ENCODE data around the gene PRR5.
"Not testable (repeated sequence)": the region's sequence is repeated elsewhere in the genome, so short reads cannot be mapped to it uniquely, and the experiment has no call there.

GRCh38 chr22:44679306-44679647 is 22.7 kb upstream of the PRR5 start:
- TF ChIP-seq CTCF (conservative IDR thresholded peaks at IDR 0.05; ENCODE audit: low read depth in 2 of 2); EZH2 (IDR thresholded peaks at IDR 0.05; ENCODE audit: low read depth, unreplicated experiment); POLR2AphosphoS5 (IDR thresholded peaks at IDR 0.05; ENCODE audit: low read depth); REST (IDR thresholded peaks at IDR 0.05; ENCODE audit: unreplicated experiment); ETS1 (IDR thresholded peaks at IDR 0.05); NANOG (IDR thresholded peaks at IDR 0.05; ENCODE audit: borderline replicate concordance): not testable (repeated sequence)

All from GM23338 (cell line).